ENCODE results near the gene SLC6A1. TPM values are rescaled to one million over a fixed set of nuclear protein-coding genes. Genes with fewer than 3 reads are reported as not detected.

SLC6A1 gene
- total and polyA plus RNA-seq, 2 of the 8 experiments (the other 6 are each of a cell fraction or from before 2014, with no cell fraction given) = 0.30 to 0.63 TPM

DNA sequence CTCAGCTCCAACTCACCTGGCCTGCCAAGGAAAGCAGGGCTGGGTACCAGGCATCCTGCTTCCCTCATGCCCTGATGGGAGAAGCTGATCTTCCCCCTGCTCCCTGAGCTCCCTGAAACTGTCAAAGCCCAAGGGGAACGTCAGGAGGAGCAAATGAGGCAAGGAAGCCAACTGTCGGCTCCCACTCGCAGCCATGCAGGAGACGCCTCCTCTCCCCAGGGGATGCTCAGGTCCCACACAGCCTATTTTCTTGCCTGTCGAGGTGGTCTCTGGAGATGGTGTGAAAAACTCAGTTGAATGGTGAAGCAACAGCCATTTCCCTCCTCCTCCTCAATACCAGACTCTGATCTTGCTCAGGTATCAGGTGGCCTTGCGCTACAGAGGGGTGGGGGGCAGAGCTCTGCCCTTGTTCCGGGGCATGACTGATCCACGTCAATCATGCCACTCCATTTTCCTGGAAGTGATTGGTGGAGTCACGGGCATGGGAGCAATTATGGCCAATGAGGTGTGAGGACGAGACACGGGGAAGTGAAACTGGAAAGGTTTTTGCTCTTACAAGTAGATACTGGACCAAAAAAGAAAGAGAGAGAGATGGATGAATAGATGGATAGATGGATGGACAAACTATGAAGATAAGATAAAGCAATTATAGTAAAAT, 58.2 kb downstream of the SLC6A1 start:
- POLR2A ChIA-PET (ENCODE audit: partially characterized antibody) = no interaction called here
- 88% methylated on average over 11 of the region's 11 CpGs; no CpG with 5 or more reads in 1 of the 2 experiments for WGBS, 2 experiments (ENCODE audit: extremely low coverage in 1 of 2, insufficient coverage in 1 of 2, insufficient read length in 1 of 2, insufficient replicate concordance in 2 of 2, low coverage in 1 of 2, low lambda C conversion rate in 2 of 2, missing lambda C conversion rate in 1 of 2)
- no peak for FAIRE-seq

More for the DNA sequence above, 58.2 kb downstream of the SLC6A1 start:
- Histone ChIP-seq H4K5ac (ENCODE audit: insufficient read length, low read depth, low read length) (no peak overlapping the region), H3K23me2 (ENCODE audit: low read depth, low read length) (no peaks in the 10 kb centered on the region), H3K4me1 (replicated peaks in 1 of 4; ENCODE audit: control insufficient read depth in 3 of 4, insufficient read depth in 4 of 4, low read length in 3 of 4) (no peaks in the 10 kb centered on the region), H2BK12ac (ENCODE audit: low read depth, low read length) (no peak overlapping the region), H2BK20ac (ENCODE audit: low read length) (no peak overlapping the region), H3K4me2 (ENCODE audit: insufficient read depth in 1 of 2, low read depth in 2 of 2, low read length in 2 of 2) (no peak overlapping the region), H3K27me3 (replicated peaks in 1 of 4; ENCODE audit: control insufficient read depth in 3 of 4, extremely low read depth in 1 of 4, insufficient read depth in 3 of 4, low read length in 3 of 4) (peaks cover 0 to 3% (median 0%) of the 10 kb centered on the region in 4 experiments; a peak in 1 of 7 replicates), H4K91ac (replicated peaks; ENCODE audit: insufficient read length, low read length) (no peak overlapping the region), H3K23ac (ENCODE audit: insufficient read length) (no peak overlapping the region), H3K36me3 (ENCODE audit: control insufficient read depth in 2 of 4, insufficient read depth in 4 of 4, low read length in 3 of 4) (no peaks in the 10 kb centered on the region), H2AFZ (ENCODE audit: low read length) (no peak overlapping the region), H2BK5ac (ENCODE audit: low read depth, low read length) (no peak overlapping the region), H3K4me3 (ENCODE audit: extremely low read depth in 1 of 4, insufficient read depth in 2 of 4, low read depth in 3 of 4, low read length in 4 of 4) (no peak overlapping the region), H3K18ac (ENCODE audit: extremely low read depth, low read length) (no peak overlapping the region), H3K9me3 (ENCODE audit: insufficient read depth in 2 of 2, low read depth in 1 of 2, low read length in 1 of 2) (no peaks in the 10 kb centered on the region), H2AK5ac (ENCODE audit: low read depth, low read length) (no peak overlapping the region), H3K9ac (replicated peaks in 1 of 4; ENCODE audit: extremely low read depth in 1 of 4, low read depth in 3 of 4, low read length in 3 of 4) (no peak overlapping the region), H4K20me1 (replicated peaks in 1 of 2; ENCODE audit: control insufficient read depth in 1 of 2, insufficient read depth in 2 of 2, low read length in 2 of 2) (no peaks in the 10 kb centered on the region), H3K27ac (ENCODE audit: low read depth, low read length) (no peak overlapping the region), H3K79me1 (ENCODE audit: low read depth, low read length) (no peaks in the 10 kb centered on the region), H2BK15ac (ENCODE audit: low read length) (no peak overlapping the region), H4K8ac (ENCODE audit: extremely low read depth, insufficient read depth, low read length) (no peak overlapping the region), H3K79me2 (ENCODE audit: control insufficient read depth in 1 of 2, insufficient read depth in 2 of 2, low read length in 2 of 2) (no peaks in the 10 kb centered on the region), H2BK120ac (replicated peaks; ENCODE audit: low read depth, low read length) (no peak overlapping the region), H3K14ac (ENCODE audit: insufficient read length) (no peak overlapping the region), H3K4ac (replicated peaks; ENCODE audit: insufficient read length, low read depth, low read length) (no peak overlapping the region), H3K56ac (replicated peaks; ENCODE audit: insufficient read length, low read depth, low read length) (no peak overlapping the region)
- CTCF ChIA-PET (ENCODE audit: partially characterized antibody) = interaction anchor here (1.0 to 9.1 kb wide), 6 partner anchors 9 to 292 kb away, joined by 3 to 81 read pairs (median 6); no protein-coding TSS in a partner anchor
- TF ChIP-seq KDM1A (IDR thresholded peaks at IDR 0.05; ENCODE audit: borderline replicate concordance, low read length) (no peak), POU5F1 (IDR thresholded peaks at IDR 0.05; ENCODE audit: low read depth, low read length) (no peak), ASH2L (IDR thresholded peaks at IDR 0.05; ENCODE audit: low read length) (no peak)
- TF ChIP-seq, protein P1, sequence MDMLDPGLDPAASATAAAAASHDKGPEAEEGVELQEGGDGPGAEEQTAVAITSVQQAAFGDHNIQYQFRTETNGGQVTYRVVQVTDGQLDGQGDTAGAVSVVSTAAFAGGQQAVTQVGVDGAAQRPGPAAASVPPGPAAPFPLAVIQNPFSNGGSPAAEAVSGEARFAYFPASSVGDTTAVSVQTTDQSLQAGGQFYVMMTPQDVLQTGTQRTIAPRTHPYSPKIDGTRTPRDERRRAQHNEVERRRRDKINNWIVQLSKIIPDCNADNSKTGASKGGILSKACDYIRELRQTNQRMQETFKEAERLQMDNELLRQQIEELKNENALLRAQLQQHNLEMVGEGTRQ (IDR thresholded peaks at IDR 0.05; ENCODE audit: low read length) = no peak
- DNase-seq (ENCODE audit: low read depth in 1 of 2, low spot score in 2 of 2) = no peak

All from H1 (cell line).